LNCAP (cell line): ENCODE data around the gene HDAC9.
A peak's percentile ranks its signal among the peaks of the same experiment; 100 is the strongest.

Experiments
- TF ChIP-seq, protein P1 (sequence below): fragments of 450-650 bp; IDR thresholded peaks from 2 replicates; pipeline ENCODE4 v1.5.1; 2017; ENCODE audit warnings: mild to moderate bottlenecking

Gene HDAC9

DNA sequence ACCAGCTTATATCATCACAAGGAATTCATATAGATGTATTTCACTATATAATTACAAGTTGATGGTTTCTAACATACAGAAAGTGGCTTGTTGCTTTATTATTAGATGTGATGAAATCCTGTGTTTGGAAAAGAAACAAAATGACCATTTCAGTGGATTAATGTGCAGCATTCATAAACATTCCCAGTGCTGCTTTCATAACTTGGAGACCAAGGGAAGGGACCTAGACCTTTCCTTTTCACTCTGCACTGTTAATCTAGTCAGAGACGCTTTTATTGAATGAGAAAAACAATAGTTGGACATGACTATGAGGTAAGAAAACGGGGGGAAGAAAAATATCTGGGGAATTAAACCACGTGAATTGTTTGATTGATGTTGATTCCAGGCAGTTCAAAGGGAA lies 160.0 kb downstream of the HDAC9 start:
- TF ChIP-seq, protein P1, sequence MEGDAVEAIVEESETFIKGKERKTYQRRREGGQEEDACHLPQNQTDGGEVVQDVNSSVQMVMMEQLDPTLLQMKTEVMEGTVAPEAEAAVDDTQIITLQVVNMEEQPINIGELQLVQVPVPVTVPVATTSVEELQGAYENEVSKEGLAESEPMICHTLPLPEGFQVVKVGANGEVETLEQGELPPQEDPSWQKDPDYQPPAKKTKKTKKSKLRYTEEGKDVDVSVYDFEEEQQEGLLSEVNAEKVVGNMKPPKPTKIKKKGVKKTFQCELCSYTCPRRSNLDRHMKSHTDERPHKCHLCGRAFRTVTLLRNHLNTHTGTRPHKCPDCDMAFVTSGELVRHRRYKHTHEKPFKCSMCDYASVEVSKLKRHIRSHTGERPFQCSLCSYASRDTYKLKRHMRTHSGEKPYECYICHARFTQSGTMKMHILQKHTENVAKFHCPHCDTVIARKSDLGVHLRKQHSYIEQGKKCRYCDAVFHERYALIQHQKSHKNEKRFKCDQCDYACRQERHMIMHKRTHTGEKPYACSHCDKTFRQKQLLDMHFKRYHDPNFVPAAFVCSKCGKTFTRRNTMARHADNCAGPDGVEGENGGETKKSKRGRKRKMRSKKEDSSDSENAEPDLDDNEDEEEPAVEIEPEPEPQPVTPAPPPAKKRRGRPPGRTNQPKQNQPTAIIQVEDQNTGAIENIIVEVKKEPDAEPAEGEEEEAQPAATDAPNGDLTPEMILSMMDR: no peak

DNA sequence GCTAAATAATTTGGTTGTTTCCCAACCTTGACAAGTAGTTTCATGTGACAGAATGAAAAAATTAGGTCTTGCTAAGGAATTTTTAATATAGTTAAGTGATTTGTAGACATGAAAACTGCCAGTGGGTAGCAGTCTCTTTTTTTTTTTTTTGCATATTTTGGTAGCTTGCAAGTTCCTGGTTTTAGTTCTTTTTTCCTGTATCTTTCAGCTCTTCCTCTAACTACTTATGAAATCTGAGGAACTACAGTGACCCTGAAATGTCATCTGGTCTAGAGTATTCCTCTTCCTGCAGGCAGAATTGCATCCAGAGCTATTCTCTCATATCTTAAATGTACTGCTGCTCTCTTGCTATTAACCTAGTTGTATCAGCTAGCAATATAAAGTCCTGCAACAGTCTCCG lies 160.4 kb downstream of the HDAC9 start:
- TF ChIP-seq, protein P1: no peak

DNA sequence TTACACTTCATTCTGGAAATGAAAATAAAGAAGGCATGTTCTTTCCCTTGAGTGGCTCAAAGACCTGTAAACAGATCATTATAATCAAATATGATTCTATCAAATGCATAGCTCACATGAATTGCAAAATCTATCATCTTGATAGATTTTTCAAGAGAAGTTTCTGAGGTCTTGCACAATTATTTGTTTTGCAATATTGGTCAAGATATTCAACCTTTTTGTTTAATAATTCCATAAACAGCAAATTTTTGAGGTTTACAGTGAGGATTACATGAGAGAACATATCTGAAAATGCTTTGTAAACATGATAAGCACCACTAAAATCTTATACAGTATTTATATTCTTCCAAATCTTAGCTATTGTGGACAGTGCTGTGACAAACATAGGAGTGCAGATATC lies 160.8 kb downstream of the HDAC9 start:
- TF ChIP-seq, protein P1: no peak

DNA sequence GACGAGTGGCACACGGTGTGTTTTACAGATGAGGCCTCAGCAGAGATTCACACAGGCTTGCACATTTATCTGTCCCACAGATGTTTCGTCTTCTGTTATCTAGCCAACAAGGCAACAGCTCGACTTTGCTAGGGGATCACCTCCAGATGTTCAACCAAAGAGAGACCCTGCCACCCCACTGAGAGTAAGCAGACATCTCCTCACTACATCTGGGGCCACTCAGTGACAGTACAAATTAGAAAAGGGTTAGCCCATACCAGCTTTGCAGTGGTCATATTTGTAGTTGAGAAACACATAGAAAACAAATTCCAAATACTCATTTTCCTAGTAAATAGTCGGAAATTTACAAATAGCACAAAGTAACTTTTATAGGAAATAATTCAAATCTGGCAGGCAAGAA lies 164.2 kb downstream of the HDAC9 start:
- TF ChIP-seq, protein P1: no peak

DNA sequence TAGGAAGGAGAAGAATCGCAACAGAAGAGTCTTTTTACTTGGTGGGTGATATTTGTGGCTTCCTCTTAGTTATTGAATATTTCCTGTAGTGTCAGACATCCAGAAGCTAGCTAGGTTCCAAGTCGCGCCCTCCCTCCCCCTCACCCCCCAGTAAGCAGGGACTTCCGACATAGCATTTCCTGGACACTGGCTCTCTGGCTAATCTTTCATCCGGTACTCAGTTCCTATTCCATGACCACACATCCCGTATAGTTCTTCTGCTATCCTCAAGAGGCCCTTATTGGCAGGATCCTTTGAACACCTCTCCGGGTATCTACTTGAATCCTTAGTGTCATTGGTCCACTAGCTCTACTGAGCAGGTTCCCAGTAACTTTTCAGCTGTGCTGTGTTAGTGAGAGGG lies 167.8 kb downstream of the HDAC9 start:
- TF ChIP-seq, protein P1: no peak

DNA sequence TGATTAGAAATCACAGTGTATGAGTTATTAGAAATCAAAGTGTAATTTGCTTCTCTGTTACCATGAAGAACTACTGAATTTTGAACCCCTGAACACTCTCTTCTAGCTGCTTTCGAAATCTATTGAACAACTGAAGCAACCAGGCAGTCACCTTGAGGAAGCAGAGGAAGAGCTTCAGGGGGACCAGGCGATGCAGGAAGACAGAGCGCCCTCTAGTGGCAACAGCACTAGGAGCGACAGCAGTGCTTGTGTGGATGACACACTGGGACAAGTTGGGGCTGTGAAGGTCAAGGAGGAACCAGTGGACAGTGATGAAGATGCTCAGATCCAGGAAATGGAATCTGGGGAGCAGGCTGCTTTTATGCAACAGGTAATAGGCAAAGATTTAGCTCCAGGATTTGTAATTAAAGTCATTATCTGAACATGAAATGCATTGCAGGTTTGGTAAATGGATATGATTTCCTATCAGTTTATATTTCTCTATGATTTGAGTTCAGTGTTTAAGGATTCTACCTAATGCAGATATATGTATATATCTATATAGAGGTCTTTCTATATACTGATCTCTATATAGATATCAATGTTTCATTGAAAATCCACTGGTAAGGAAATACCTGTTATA lies 170.7 kb downstream of the HDAC9 start:
- TF ChIP-seq, protein P1: peak; percentile 98

DNA sequence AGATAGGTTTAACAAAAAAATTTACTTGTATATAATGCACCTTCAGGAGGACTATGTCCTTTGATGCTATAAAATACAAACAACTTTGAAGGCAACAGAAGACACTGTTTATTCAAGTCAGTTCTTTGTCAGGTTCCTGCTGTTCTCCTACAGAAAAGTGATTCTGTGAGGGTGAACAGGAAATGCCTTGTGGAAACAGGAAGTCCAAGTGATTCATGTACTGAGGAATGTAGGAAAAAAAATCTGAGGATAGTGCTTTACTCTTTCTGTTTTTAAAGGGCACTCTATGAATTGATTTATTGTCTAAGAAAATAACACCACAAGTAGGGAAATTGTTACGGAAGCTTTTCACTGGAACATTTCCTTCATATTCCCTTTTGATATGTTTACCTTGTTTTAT lies 171.9 kb downstream of the HDAC9 start:
- TF ChIP-seq, protein P1: no peak

DNA sequence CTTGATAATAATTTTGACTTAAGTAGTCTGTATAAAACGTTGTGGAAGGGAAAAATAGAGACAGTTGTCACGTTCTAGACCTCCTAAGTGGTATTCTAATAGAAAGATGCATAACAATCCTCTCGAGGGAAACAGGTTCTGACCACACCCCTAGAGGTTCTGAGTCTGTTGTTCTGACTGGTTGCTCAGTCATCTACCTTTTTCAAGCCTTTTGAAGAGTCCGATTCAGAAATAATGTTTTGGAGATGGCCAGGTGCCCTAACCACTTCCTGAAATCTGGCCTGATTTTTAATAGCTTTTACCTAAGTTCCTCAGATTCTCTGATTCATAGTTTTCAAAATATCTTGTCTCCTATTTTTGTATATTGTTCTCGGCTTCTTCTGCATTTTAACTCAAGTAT lies 175.6 kb downstream of the HDAC9 start:
- TF ChIP-seq, protein P1: no peak
